Esophagus muscularis mucosa (tissue), 4 donors: ENCODE results near the gene NEO1. TPM values are rescaled to one million over a fixed set of nuclear protein-coding genes. Genes with fewer than 3 reads are reported as not detected.

Experiments used
- DNase-seq: peaks from one replicate; pipeline ENCODE4 v3.0.0-alpha.2; 2017; ENCODE audit errors: extremely low spot score
- H3K27ac ChIP-seq, 4 donors: fragments of 200-600 bp; sonication (generic); replicated peaks in 1 of 4; 1 replicate in 3 of 4; 2 replicates in 1 of 4; pipeline ENCODE4 v1.5.1; 2016 to 2019; ENCODE audit warnings: mild to moderate bottlenecking in 1 of 4
- H3K27me3 ChIP-seq, 4 donors: fragments of 200-600 bp; sonication (generic); one replicate each; pipeline versions ENCODE4 v1.5.1 to v1.6.0; 2016 to 2019
- H3K36me3 ChIP-seq, 4 donors: fragments of 200-600 bp; sonication (generic); one replicate each; pipeline ENCODE4 v1.5.1; 2016 to 2019
- H3K4me1 ChIP-seq, 4 donors: fragments of 200-600 bp; sonication (generic); one replicate each; pipeline ENCODE4 v1.5.1; 2016 to 2019
- H3K4me3 ChIP-seq, 4 donors: fragments of 200-600 bp; sonication (generic); 1 replicate in 2 of 4; 2 replicates in 2 of 4; pipeline ENCODE4 v1.5.1; 2016 to 2019; ENCODE audit warnings: mild to moderate bottlenecking in 4 of 4, moderate library complexity in 1 of 4
- H3K9me3 ChIP-seq, 4 donors: fragments of 200-600 bp; sonication (generic); 1 replicate in 3 of 4; 2 replicates in 1 of 4; pipeline ENCODE4 v1.5.1; 2016 to 2019
- EP300 ChIP-seq: sonication (generic); formaldehyde crosslinking; IDR thresholded peaks from one replicate; pipeline ENCODE4 v1.6.1; 2017; ENCODE audit warnings: antibody characterized with exemption
- POLR2A ChIP-seq: fragments of 450-650 bp; IDR thresholded peaks from one replicate; pipeline ENCODE4 v1.6.1; 2017; ENCODE audit warnings: antibody characterized with exemption, moderate library complexity, mild to moderate bottlenecking, low read depth
- POLR2AphosphoS5 ChIP-seq, 2 donors: sonication (generic); formaldehyde crosslinking; IDR thresholded peaks; one replicate each; pipeline ENCODE4 v1.6.1; 2017; ENCODE audit warnings: antibody characterized with exemption in 2 of 2
- WGBS: methylation state at CpG from one replicate; pipeline ENCODE4 v1.1.5; 2018; 5-methylcytosine and 5-hydroxymethylcytosine counted together
- intact Hi-C: fragments of 100-400 bp; cut with DNase I; formaldehyde crosslinking; loops from one replicate; pipeline ENCODE4 v1.15.1; 2023
- total RNA-seq, 4 donors: library from RNA; depleted of rRNA; stranded (reverse); fragments of >200 nt; gene quantifications; one replicate each; pipeline versions ENCODE4 v1.1.0 to v1.2.1, GENCODE V29; 2016
- TF ChIP-seq, protein P1 (sequence below), 3 experiments: fragments of 200-600 bp in 2 of 3; fragments of 450-650 bp in 1 of 3; sonication (generic) in 2 of 3; IDR thresholded peaks; one replicate each; pipeline ENCODE4 v1.5.1; 2017 to 2019; ENCODE audit warnings: antibody characterized with exemption in 3 of 3, mild to moderate bottlenecking in 2 of 3, moderate library complexity in 1 of 3

NEO1 gene
- total RNA-seq, 4 donors from 2014 or later, result 38.2 to 61.2 (median 53.5) TPM

DNA sequence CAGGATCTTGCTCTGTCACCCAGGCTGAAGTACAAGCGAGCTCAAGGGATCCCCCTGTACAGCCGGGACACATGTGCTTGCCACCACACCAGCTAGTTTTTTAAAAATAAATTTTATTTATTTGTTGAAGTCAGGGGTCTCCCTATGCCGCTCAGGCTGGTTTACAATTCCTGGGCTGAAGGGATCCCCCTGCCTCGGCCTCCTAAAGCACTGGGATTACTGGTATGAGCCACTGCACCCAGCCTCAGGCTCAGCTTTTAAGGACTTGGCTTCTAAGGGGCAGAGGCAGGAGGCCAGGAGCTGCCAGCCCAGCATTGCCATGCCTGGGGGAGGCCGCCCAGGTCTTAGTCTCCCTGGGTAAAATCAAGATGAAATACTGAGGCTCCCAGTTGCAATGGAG, 279.2 kb downstream of the NEO1 start:
- H3K27ac ChIP-seq, result no peak overlapping the region
- TF ChIP-seq EP300 (no peak), POLR2AphosphoS5 (IDR thresholded peaks at IDR 0.05) (no peak), POLR2A (no peak)
- TF ChIP-seq, protein P1, sequence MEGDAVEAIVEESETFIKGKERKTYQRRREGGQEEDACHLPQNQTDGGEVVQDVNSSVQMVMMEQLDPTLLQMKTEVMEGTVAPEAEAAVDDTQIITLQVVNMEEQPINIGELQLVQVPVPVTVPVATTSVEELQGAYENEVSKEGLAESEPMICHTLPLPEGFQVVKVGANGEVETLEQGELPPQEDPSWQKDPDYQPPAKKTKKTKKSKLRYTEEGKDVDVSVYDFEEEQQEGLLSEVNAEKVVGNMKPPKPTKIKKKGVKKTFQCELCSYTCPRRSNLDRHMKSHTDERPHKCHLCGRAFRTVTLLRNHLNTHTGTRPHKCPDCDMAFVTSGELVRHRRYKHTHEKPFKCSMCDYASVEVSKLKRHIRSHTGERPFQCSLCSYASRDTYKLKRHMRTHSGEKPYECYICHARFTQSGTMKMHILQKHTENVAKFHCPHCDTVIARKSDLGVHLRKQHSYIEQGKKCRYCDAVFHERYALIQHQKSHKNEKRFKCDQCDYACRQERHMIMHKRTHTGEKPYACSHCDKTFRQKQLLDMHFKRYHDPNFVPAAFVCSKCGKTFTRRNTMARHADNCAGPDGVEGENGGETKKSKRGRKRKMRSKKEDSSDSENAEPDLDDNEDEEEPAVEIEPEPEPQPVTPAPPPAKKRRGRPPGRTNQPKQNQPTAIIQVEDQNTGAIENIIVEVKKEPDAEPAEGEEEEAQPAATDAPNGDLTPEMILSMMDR (IDR thresholded peaks at IDR 0.05), result no peak
- no peak for DNase-seq
- 88% methylated on average over 5 of the region's 5 CpGs for WGBS
- intact Hi-C loops, result no loop called here
- no peaks in the 10 kb centered on the region for H3K9me3 ChIP-seq
- H3K36me3 ChIP-seq, result no peaks in the 10 kb centered on the region
- no peak overlapping the region for H3K4me3 ChIP-seq
- H3K4me1 ChIP-seq, result no peaks in the 10 kb centered on the region
- no peaks in the 10 kb centered on the region for H3K27me3 ChIP-seq

DNA sequence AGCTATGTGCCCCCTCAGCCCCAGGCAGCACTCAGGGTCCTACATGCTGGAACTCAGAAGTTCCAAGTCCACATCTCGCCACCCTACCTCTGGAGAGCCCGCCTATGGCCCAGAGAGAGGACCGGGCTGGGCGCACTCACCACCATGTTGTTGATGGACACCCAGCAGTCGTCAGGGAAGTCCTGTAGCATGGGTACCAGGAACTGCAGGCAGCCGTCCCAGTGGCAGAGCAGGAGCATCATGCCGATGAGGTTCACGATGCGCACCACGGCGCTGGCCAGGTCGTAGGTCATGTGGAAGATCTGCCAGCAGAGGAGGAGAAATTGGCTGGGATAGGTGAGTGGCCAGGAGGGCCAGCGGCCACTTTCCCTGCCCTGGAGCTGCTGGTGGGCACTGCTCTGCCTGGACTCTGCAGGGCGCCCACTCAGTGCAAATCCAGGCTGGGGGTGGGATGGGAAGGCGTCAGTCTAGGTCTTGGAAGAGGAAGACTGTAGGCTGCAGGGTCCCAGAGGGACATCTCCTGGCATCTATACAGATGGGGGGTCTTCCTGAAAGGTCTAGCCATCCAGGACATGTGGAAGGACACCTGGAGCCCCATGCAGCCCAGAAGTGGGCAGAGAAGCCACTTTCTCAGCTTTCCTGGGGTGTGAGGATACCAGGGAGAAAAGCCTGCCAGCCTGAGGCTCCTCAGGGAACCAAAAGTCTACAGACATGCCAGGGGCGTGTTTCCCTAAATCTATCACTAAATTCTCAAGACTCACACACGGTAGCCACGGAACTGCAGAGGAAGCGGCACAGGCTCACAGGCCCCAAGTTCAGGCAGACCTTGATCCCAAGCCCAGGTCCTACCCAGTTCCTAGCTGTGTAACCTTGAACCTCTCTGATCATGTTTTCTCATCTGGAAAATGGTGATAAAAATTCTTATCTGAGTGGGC, 280.0 kb downstream of the NEO1 start:
- Histone ChIP-seq H3K27me3 (no peaks in the 10 kb centered on the region), H3K4me3 (no peak overlapping the region), H3K4me1 (no peaks in the 10 kb centered on the region), H3K9me3 (no peaks in the 10 kb centered on the region), H3K27ac (no peak overlapping the region), H3K36me3 (no peaks in the 10 kb centered on the region)
- TF ChIP-seq EP300 (no peak), POLR2AphosphoS5 (IDR thresholded peaks at IDR 0.05) (no peak), POLR2A (no peak)
- TF ChIP-seq, protein P1 (IDR thresholded peaks at IDR 0.05), result no peak
- intact Hi-C loops, result no loop called here
- DNase-seq, result no peak
- WGBS, result 89% methylated on average over 16 of the region's 19 CpGs

DNA sequence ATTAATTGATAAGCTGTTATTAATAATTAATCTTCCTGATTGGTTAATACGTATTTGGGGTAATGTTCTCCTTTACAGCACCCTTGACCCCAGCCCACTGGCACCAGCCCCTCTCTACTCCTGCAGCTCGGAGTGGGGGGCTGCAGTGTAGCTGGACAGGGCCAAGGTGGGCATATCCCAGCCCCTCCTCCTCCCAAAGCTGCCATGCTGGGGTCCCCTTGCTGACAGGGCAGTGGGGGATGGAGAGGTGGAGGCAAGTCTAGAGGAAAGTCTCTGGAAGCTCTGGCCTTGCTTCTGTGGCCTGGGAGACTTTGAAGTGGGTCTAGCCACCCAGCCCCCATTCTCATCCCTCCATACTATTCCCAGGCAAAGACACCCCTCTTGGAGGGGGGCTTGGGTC, 280.7 kb downstream of the NEO1 start:
- 94% methylated on average over 2 of the region's 2 CpGs for WGBS
- H3K27me3 ChIP-seq, result no peaks in the 10 kb centered on the region
- no peaks in the 10 kb centered on the region for H3K4me1 ChIP-seq
- H3K9me3 ChIP-seq, result no peaks in the 10 kb centered on the region
- intact Hi-C loops, result no loop called here
- no peak for DNase-seq
- H3K36me3 ChIP-seq, result no peaks in the 10 kb centered on the region
- H3K4me3 ChIP-seq, result no peak overlapping the region
- no peak overlapping the region for H3K27ac ChIP-seq
- TF ChIP-seq POLR2A (no peak), EP300 (no peak)

DNA sequence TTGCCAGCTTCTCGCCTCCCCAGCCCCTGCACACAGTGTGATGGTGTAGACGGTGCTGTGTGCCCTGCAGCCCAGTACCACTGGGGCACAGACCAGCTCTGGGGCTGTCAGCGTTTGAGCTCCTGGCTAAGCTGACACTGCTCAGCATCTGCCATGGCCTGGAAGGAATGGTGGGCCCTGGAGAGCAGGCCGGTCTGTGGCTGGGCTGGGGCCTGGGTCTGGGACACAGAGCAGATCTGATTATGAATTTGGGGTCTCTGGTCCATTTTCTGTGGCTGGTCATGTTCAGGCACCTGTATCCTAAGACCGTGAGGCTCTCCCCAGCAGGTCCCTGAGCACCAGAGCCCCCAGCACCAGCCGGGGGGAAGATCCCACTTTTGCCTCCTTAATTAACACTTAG, 281.8 kb downstream of the NEO1 start:
- Histone ChIP-seq H3K4me1 (no peaks in the 10 kb centered on the region), H3K4me3 (no peak overlapping the region), H3K27me3 (peaks cover 0 to 3% (median 0%) of the 10 kb centered on the region in 4 donors), H3K36me3 (no peaks in the 10 kb centered on the region), H3K9me3 (no peaks in the 10 kb centered on the region), H3K27ac (no peak overlapping the region)
- DNase-seq, result no peak
- intact Hi-C loops, result no loop called here
- WGBS, result no CpG with 5 or more reads among the region's 6 CpGs
- TF ChIP-seq, protein P1 (IDR thresholded peaks at IDR 0.05), result no peak
- no peak for TF ChIP-seq POLR2A
- no peak for TF ChIP-seq EP300
- TF ChIP-seq POLR2AphosphoS5 (IDR thresholded peaks at IDR 0.05), result no peak

DNA sequence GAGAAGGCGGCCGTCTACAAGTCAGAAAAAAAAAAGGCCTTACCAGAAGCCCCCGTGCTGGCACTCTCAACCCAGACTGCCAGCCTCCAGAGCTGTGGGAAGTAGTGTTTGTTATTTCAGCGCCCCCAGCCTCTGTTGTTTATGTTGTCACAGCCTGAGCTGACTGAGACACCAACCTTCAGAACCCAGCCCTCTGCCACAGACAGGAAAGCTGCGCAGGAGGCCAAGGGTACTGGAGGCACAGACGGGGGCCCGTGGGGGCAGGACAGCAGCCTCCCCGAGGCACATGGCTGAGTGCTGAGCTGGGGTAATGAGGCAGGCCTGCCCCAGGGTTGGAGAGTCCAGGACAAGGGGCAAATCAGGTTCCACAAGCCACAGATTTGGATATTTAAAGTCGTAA, 282.8 kb downstream of the NEO1 start:
- H3K36me3 ChIP-seq, result no peaks in the 10 kb centered on the region
- H3K4me1 ChIP-seq, result no peaks in the 10 kb centered on the region
- intact Hi-C loops, result no loop called here
- H3K27ac ChIP-seq, result no peak overlapping the region
- H3K27me3 ChIP-seq, result peaks cover 0 to 4% (median 0%) of the 10 kb centered on the region in 4 donors
- WGBS, result 51% methylated on average over 9 of the region's 9 CpGs
- H3K4me3 ChIP-seq, result no peak overlapping the region
- no peaks in the 10 kb centered on the region for H3K9me3 ChIP-seq
- no peak for TF ChIP-seq POLR2A
- no peak for TF ChIP-seq POLR2AphosphoS5 (IDR thresholded peaks at IDR 0.05)
- TF ChIP-seq EP300, result no peak
- TF ChIP-seq, protein P1 (IDR thresholded peaks at IDR 0.05), result no peak
- DNase-seq, result no peak
